H4 (cell line): ENCODE data around the gene LIFR. TPM values are rescaled to one million over a fixed set of nuclear protein-coding genes. Genes with fewer than 3 reads are reported as not detected.
"Not testable (repeated sequence)": the region's sequence is repeated elsewhere in the genome, so short reads cannot be mapped to it uniquely, and the experiment has no call there.

Source experiments
- DNase-seq: peaks from one replicate; pipeline ENCODE4 v3.0.0-alpha.2; 2015; ENCODE audit warnings: low spot score
- total RNA-seq: library from RNA; depleted of rRNA; stranded (reverse); fragments of >200 nt; shearing (Covaris generic); gene quantifications from 2 replicates; pipeline ENCODE4 v1.2.3, GENCODE V29; 2014; rRNA removed

The LIFR gene
- total RNA-seq, result 25.1 and 31.2 TPM in 2 replicates

- DNase-seq, result peak; percentile 76
These were observed at the start of gene LIFR for GRCh38 chr5:38556599-38557307. Gene LIFR (minus strand): TSS chr5:38556646. CDS start chr5:38530647, 25,999 bp downstream.

GRCh38 chr5:38605610-38606009 is 49.2 kb upstream of the LIFR start:
- no peak for DNase-seq

DNA sequence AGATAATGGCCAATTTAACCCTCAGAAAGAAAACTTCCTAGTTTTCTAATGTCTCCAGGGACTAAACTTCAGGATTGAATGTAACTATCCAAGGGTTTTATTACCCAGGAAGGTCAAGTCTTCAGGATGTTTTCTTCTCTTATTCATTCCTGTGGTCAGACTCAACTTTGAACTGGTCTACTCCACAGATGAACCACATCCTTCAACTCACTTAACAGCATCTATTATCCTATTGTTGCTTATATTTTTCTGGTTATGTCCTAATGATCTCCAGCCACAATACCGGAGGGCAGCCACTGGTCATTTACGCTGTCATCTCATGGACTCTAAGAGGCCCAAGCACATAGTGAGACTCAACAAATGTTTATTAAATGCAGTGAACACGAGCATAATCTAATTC is 47.2 kb upstream of the LIFR start:
- no peak for DNase-seq

- DNase-seq, result no peak
These were observed 46.2 kb upstream of the LIFR start for GRCh38 chr5:38602641-38603040.

DNA sequence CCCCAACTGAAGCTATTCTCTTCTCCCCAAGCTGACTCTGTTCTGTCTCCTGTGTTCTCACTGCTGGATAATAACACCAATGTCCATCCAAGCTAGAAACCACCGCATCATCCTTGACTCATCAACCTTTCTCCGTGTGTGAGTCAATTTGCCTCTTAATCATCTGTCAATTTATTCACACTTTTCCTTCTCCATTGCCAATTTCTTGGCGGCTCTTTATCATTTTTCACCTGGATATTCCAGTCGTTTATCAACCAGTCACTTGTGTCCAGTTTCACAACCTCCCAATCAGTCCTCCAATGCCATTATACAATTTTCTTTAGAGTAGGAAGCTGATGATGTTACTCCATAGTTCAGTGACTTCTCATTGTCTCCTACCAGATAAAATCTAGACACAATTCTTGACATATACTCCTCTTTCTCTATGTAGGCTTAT is 45.4 kb upstream of the LIFR start:
- DNase-seq, result no peak

DNA sequence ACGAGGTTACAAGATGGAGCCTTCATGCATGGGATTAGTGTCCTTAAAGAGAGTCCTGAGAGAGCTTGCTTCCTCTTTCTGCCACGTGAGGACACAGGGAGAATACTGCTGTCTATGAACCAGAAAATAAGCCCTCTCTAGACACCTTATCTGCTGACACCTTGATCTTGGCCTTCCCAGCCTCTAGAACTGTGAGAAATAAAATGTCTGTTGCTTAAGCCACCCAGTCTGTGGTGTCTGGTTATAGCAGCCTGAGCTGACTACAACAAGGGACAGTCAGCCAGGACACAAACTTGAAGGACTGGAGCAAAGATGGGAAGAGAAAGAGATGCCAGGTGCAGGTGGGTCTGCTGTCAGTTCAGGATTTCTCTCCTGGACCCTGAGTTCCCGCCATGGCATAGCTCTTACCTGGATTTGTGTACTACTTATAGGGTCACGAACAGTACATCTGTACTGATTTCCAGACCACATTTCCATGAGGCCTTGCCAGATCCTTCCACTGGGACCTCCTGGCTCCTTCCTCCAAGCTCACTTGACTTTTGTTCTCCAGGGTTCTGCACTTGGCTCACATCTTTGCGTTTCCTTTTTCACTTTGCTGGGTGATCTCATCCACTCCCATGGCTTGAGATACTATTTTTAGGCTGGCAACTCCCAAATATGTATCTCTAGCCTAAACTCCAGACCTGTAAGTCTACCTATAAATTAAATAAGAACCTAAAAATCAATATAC is 44.9 kb upstream of the LIFR start:
- no peak for DNase-seq

DNA sequence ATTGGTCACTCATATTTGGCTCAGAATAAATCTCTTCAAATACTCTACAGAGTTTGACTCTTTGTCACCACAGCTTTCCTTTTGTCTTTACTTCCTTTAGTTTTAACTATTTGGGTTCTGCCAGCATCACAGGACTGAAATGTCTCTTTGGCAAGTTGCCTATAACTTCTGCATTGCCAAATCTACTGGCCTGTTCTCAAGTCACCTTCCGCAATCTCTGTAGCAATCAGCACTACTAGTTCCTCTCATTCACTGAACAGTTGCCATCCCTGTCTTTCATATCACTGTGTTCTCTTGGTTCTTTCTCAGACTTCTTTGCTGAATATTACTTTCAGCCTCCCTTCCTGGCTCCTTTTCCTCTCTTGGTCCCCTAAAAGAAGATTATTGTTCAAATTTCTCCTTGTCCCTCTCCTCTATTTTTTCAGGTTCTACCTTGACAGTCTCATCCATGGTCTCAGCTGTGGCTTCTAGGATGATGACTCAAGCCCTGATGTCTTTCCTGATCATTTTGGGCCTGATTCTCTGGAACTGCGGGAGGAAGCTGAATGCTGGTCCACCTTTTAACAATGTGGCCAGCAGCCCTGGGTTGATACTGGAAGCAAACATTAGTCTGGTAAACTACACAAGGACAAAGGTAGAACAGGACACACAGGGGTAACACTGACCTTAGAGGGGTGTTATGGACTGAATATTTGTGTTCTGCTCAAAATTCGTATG is 44.0 kb upstream of the LIFR start:
- no peak for DNase-seq

- not testable (repeated sequence) for DNase-seq
These were observed 43.3 kb upstream of the LIFR start for GRCh38 chr5:38599751-38600150.

- DNase-seq, result peak; percentile 81
These were observed 42.7 kb upstream of the LIFR start for GRCh38 chr5:38598994-38599617.

DNA sequence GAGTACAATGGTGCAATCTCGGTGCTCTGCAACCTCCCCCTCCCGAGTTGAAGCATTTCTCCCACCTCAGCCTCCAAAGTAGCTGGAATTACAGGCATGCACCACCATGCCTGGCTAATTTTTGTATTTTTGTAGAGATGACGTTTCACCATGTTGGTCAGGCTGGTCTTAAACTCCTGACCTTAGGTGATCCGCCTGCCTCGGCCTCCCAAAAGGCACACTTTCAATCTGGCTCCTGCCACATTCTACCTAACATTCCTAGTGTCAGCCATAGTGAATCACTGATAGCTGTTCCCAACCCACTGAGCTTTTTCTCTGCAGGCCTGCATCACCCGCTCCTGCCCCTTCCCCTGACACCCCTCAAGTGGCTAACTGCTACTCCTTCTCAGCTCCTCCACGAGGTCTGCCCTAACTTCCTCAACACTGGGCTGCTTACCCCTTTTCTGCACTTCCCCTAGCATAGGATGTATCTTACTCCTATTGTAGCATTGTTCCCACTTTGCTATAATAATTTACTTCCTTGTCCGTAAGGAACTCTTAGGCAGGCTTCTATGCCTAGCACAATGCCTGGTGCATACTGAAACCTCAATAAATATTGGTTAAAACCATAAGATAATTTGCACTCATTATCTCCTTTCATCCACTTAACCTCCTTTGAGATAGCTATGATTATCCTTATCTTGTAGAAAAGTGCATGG is 42.0 kb upstream of the LIFR start:
- DNase-seq, result no peak

GRCh38 chr5:38596981-38597380 is 40.5 kb upstream of the LIFR start:
- DNase-seq, result no peak

GRCh38 chr5:38595132-38595745 is 38.8 kb upstream of the LIFR start:
- DNase-seq, result peak; percentile 94

DNA sequence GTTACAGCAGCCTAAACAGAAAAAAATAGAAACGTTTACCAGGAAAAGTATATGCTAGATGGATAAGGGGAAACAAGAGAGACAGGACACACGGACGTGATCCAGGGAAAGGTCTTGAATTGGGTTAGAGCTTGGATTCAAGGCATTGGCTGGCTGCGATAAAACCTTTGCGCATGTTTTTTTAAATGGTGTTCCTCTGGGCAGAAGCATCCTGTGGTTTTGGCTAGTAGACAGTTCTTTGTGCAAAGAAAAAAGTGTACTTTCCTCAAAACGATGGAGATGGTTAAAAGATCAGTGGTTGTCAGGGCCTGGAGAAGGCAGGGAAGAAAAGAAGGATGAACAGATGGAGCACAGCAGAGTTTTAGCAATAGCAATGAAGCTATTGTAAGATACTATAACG is 37.5 kb upstream of the LIFR start:
- DNase-seq, result no peak

DNA sequence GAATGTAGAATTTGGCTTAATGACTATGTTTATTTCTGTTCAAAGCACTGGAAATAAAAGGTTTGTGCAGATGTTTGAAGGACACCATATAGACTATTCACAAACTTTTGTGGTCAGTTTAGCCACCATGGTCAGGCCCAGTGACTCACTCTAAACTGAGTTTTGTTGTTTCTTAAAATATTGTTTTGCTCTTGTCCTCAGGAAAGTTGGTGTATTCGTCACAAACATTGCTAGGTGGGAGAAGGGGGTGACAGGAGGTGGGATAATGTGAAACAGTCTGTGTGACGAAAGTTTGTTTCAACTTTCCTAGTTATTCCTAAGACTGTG is 35.0 kb upstream of the LIFR start:
- peak; percentile 34 for DNase-seq

DNA sequence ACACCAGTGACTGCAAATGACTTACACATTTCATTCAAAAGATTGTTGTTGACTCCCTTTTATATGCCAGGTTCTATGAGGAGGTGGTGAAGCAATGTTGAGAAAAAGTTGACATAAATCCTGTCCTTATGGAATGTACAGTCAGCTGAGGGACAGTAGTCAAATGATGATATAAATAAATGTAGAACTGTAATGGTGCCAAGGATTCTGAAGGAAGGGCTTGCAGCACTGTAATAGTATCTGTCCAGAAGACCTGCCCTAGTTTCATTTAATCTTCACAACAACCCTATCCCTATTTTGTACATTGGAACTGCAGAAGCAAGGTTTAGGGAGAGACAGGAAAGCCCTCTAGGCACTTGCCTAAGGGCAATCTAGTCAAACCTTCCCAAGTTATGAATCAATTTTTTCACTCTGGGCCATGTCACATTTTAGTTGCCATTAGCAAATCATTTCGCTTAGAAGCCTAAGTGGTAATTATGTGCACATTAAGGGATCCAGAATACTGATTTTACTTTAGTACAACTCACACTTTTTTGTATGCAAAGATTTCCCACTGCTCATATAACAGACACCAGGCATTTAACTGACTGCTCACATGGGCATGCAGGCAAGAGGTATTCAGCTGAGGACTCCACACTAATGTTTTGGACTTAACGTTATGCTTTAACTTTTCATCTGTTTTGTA is 34.5 kb upstream of the LIFR start:
- DNase-seq, result no peak

DNA sequence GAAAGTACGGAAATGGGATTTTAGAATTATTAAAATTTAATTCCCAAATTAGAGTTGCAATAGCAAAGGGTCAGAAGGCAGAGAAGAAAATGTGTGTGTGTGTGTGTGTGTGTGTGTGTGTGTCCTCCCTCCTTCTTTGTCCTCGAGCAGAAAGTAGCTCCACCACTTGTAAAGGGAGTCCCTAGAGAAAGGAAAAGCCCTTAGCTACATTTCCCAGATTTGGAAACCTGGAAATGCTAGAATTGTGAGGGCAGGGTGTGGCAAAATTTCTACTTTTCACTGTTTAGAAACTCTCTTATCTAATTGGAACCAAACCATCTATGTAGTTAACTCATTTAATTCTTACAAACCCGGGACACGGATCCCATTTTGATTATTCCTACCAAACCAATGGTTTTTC is 33.2 kb upstream of the LIFR start:
- no peak for DNase-seq

- DNase-seq, result no peak
These were observed 29.4 kb upstream of the LIFR start for GRCh38 chr5:38585816-38586215.

DNA sequence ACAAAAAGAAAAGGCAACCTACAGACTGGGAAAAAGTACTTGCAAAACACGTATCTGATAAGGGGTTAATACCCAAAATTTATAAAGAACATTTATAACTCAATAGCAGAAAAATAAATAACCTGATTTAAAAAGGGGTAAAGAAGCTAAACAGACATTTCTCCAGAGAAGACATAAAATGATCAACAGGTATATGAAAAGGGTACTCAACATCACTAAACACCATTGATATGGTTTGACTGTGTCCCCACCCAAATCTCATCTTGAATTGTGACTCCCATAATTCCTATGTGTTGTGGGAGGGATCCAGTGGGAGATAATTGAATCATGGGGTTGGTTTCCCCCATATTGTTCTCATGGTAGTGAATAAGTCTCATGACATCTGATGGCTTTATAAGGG is 27.1 kb upstream of the LIFR start:
- no peak for DNase-seq

- no peak for DNase-seq
These were observed 26.5 kb upstream of the LIFR start for GRCh38 chr5:38582975-38583319.

DNA sequence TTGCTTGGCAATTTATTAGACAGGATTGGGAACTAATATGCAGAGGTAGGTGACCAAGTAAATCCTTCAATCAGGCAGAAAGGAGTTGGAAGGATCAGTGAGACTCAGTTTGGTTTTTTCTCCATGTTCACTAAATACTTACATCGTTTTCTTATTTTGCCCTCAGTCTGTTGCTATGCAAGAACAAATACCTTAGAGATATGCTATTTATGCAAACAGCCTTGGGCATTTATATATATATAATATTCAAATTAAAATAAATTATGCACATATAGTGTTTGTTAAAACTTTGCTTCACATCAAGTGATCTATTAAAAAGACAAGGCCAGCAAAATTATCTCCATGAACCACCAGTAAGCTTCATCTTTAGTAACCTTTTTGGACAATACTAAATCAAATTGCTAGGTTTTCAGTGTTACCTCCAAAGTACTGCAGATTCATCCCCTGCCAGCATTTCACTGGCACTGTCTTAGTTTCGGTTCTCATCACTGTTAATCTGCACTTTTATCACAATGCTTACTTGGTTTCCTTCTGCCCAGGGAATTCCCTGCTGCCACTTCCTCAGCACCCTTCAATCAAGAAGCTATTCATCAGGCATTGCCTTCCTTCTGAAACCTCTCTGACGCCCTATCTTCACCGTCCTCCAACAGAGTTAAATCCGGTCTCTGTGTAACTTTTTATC is 26.0 kb upstream of the LIFR start:
- DNase-seq, result no peak
